ENCODE data around the gene CDC42BPA. TPM values are rescaled to one million over a fixed set of nuclear protein-coding genes. Genes with fewer than 3 reads are reported as not detected.
"Not testable (repeated sequence)": the region's sequence is repeated elsewhere in the genome, so short reads cannot be mapped to it uniquely, and the experiment has no call there.

The CDC42BPA gene
- total RNA-seq, 1 experiment from 2014 or later = 48.6 TPM

DNA sequence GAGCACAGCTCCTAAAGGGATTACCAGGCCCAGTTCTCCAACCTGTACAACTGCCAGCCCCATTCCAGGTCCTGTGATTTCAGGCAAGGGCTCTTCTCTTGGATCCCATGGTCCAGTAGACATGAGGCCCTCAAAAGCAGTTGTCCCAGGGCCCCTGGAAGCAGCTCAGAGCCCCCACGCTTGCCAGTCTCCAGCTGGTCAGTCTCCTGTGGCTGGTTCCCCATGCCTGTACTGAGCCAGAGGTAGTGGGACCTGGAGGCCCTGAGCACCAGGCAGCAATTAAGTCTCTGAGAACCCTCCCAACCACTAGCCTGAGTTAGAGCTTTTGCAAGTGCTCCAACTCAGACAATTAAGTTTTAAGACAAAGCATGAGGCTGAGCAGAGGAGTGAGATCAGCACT, 36.9 kb downstream of the CDC42BPA start:
- intact Hi-C loops (cut with micrococcal nuclease; ENCODE audit: unreplicated experiment) = no loop called here
- peaks cover 9% of the 10 kb centered on the region for H3K9me3 Mint-ChIP-seq (ENCODE audit: low read depth, unreplicated experiment)
- CTCF ChIA-PET = interaction anchor here (0.9 kb wide), 1 partner anchor 23 kb away, joined by 4 read pairs; no protein-coding TSS in a partner anchor

DNA sequence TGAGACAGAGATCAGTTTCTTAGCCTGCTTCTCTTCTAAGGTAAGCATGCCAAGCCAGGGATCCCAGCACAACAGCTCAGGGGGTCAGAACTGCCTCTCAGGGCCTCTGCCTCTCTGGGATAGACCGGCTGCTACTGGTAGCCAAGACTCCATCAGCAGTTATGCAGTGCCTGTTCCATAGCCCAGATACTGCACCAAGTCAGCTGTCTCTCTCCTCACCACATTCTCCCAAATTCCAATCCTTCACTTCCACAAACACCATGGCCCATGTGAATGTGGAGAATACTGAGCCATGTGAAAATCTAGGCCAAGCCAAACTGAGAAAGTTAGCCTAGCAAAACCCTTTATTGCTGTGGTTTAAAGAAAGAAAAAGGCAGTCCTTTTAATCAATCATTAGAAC, 37.5 kb downstream of the CDC42BPA start:
- Mint-ChIP-seq H3K27ac (ENCODE audit: unreplicated experiment) (no peak overlapping the region), H3K36me3 (ENCODE audit: insufficient read depth, unreplicated experiment) (peaks cover 9% of the 10 kb centered on the region), H3K27me3 (ENCODE audit: unreplicated experiment) (no peaks in the 10 kb centered on the region), H3K4me3 (ENCODE audit: low read depth, unreplicated experiment) (no peak overlapping the region), H3K4me1 (ENCODE audit: low read depth, unreplicated experiment) (no peaks in the 10 kb centered on the region), H3K9me3 (ENCODE audit: low read depth, unreplicated experiment) (peaks cover 4% of the 10 kb centered on the region)
- TF ChIP-seq, protein P1, sequence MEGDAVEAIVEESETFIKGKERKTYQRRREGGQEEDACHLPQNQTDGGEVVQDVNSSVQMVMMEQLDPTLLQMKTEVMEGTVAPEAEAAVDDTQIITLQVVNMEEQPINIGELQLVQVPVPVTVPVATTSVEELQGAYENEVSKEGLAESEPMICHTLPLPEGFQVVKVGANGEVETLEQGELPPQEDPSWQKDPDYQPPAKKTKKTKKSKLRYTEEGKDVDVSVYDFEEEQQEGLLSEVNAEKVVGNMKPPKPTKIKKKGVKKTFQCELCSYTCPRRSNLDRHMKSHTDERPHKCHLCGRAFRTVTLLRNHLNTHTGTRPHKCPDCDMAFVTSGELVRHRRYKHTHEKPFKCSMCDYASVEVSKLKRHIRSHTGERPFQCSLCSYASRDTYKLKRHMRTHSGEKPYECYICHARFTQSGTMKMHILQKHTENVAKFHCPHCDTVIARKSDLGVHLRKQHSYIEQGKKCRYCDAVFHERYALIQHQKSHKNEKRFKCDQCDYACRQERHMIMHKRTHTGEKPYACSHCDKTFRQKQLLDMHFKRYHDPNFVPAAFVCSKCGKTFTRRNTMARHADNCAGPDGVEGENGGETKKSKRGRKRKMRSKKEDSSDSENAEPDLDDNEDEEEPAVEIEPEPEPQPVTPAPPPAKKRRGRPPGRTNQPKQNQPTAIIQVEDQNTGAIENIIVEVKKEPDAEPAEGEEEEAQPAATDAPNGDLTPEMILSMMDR (IDR thresholded peaks at IDR 0.05; ENCODE audit: unreplicated experiment) = no peak
- intact Hi-C loops (cut with micrococcal nuclease; ENCODE audit: unreplicated experiment) = no loop called here
- no peak for DNase-seq
- BruUV-seq (replicated peaks) = no TSS peak
- CTCF ChIA-PET = interaction anchor here (0.9 kb wide), 1 partner anchor 23 kb away, joined by 4 read pairs; no protein-coding TSS in a partner anchor

More for the DNA sequence above, 36.9 kb downstream of the CDC42BPA start:
- no peaks in the 10 kb centered on the region for H3K27me3 Mint-ChIP-seq (ENCODE audit: unreplicated experiment)
- BruUV-seq (replicated peaks) = no TSS peak
- H3K27ac Mint-ChIP-seq (ENCODE audit: unreplicated experiment) = no peak overlapping the region
- DNase-seq = no peak
- no peak overlapping the region for H3K4me3 Mint-ChIP-seq (ENCODE audit: low read depth, unreplicated experiment)
- peaks cover 9% of the 10 kb centered on the region for H3K36me3 Mint-ChIP-seq (ENCODE audit: insufficient read depth, unreplicated experiment)
- no peaks in the 10 kb centered on the region for H3K4me1 Mint-ChIP-seq (ENCODE audit: low read depth, unreplicated experiment)
- TF ChIP-seq, protein P1 (IDR thresholded peaks at IDR 0.05; ENCODE audit: unreplicated experiment) = no peak

DNA sequence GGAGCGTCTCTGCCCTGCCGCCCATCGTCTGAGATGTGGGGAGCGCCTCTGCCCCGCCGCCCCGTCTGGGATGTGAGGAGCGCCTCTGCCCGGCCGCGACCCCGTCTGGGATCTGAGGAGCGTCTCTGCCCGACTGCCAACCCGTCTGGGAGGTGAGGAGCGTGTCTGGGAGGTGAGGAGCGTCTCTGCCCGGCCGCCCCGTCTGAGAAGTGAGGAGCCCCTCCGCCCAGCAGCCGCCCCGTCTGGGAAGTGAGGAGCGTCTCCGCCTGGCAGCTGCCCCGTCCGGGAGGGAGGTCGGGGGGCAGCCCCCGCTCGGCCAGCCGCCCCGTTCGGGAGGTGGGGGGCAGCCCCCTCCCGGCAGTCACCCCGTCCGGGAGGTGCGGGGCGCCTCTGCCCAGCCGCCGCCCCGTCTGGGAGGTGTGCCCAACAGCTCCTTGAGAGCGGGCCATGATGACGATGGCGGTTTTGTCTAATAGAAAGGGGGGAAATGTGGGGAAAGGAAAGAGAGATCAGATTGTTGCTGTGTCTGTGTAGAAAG, 42.1 kb downstream of the CDC42BPA start:
- H3K9me3 Mint-ChIP-seq (ENCODE audit: low read depth, unreplicated experiment); H3K4me3 Mint-ChIP-seq (ENCODE audit: low read depth, unreplicated experiment); CTCF ChIA-PET; H3K36me3 Mint-ChIP-seq (ENCODE audit: insufficient read depth, unreplicated experiment); H3K27me3 Mint-ChIP-seq (ENCODE audit: unreplicated experiment); DNase-seq; BruUV-seq (replicated peaks); H3K27ac Mint-ChIP-seq (ENCODE audit: unreplicated experiment); intact Hi-C loops (cut with micrococcal nuclease; ENCODE audit: unreplicated experiment): not testable (repeated sequence)
- H3K4me1 Mint-ChIP-seq (ENCODE audit: low read depth, unreplicated experiment) = peaks cover 13% of the 10 kb centered on the region

DNA sequence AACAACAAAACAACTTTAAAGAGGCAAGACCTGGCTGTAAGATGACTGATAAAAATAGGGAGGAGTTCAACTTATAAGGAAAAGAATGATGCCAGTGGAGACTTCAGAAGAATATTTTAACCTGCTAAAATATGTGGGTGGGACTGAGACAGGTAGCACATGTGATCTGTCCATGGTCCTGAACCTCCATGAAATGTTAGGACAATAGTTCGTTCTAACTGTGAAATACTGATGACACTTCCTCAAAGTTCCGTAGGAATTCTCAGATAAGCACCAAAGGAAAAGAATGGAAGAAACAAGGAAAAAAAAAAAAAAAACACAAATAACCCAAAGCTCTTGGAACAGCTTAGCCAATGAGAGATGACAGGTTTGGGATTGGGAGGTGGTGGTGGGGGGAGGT, 44.7 kb downstream of the CDC42BPA start:
- Mint-ChIP-seq H3K36me3 (ENCODE audit: insufficient read depth, unreplicated experiment) (peaks cover 4% of the 10 kb centered on the region), H3K27me3 (ENCODE audit: unreplicated experiment) (no peaks in the 10 kb centered on the region), H3K9me3 (ENCODE audit: low read depth, unreplicated experiment) (peaks cover 4% of the 10 kb centered on the region), H3K27ac (ENCODE audit: unreplicated experiment) (no peak overlapping the region), H3K4me1 (ENCODE audit: low read depth, unreplicated experiment) (peaks cover 13% of the 10 kb centered on the region), H3K4me3 (ENCODE audit: low read depth, unreplicated experiment) (no peak overlapping the region)
- TF ChIP-seq, protein P1 (IDR thresholded peaks at IDR 0.05; ENCODE audit: unreplicated experiment) = no peak
- BruUV-seq (replicated peaks) = no TSS peak
- intact Hi-C loops (cut with micrococcal nuclease; ENCODE audit: unreplicated experiment) = no loop called here
- DNase-seq = peak; percentile 49
- CTCF ChIA-PET = no interaction called here

DNA sequence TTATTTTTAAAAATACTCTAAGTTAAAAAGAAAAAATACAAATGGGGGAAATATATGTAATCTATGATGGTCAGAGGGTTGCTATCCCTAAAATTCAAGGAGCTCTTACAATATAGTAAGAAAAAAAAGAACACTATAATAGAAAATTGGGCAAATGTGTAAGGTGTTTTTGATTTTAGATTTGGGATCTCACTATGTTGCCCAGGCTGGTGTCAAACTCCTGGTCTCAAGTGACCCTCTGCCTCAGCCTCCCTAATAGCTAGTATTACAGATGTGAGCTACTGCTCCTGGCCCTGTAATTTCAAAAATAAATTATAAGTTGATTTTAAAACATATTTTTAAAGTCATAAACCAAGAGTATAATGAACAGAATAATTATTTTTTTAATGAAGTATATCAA, 45.9 kb downstream of the CDC42BPA start:
- DNase-seq = no peak
- CTCF ChIA-PET = no interaction called here
- Mint-ChIP-seq H3K36me3 (ENCODE audit: insufficient read depth, unreplicated experiment) (peaks cover 4% of the 10 kb centered on the region), H3K27me3 (ENCODE audit: unreplicated experiment) (no peaks in the 10 kb centered on the region), H3K4me1 (ENCODE audit: low read depth, unreplicated experiment) (peaks cover 13% of the 10 kb centered on the region), H3K27ac (ENCODE audit: unreplicated experiment) (no peak overlapping the region), H3K9me3 (ENCODE audit: low read depth, unreplicated experiment) (peaks cover 4% of the 10 kb centered on the region), H3K4me3 (ENCODE audit: low read depth, unreplicated experiment) (no peak overlapping the region)
- BruUV-seq (replicated peaks) = no TSS peak
- TF ChIP-seq, protein P1 (IDR thresholded peaks at IDR 0.05; ENCODE audit: unreplicated experiment) = no peak
- intact Hi-C loops (cut with micrococcal nuclease; ENCODE audit: unreplicated experiment) = no loop called here

Data from Calu3 (cell line).